ENCODE data around the gene CLMN. TPM values are rescaled to one million over a fixed set of nuclear protein-coding genes. Genes with fewer than 3 reads are reported as not detected.

CLMN gene
- total RNA-seq, 5 donors from 2014 or later (not counting 1 experiment from before 2014, with no cell fraction given): 0.68 to 2.2 (median 0.99) TPM

DNA sequence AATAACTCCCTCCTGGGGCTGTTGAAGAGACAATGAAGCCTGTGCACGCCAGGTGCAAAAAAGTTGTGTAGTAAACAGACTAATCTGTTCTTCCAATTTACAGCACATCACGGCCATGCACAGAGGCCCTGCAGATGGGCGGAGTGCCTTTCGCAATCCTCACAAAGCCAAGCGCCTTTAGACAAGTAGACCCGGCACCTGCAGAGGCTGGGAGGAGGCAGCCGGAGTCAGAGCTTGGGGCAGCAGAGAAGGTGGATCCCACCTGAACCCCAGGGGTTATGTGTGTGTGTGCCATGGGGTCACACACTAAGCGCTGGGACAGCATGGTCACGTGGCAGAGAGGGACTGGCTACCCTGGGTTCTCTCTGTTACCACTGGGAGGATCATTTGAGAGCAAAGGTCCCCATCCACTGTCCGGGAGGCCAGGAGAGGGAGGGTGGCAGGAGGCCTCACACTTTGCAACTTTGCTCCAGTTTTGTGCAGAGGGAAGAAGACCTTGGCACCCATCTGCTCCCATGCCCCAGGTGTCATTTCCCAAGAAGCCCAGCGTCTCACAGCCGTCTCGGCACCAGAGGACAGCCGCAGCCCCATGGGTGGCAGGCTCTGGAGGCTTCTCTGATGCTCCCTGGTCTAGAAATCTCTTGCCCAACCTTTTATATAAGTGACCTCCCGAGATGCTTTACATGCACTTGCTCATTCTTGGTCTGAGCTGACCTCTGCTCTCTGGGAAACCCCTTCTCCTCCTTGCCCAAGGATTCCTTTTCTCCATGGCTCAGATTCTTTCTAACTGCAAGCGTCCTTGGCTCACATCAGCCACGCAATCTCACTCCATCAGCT is 82.4 kb downstream of the CLMN start:
- Histone ChIP-seq H3K27ac (ENCODE audit: low read length) (no peak overlapping the region), H3K9me3 (no peaks in the 10 kb centered on the region), H3K36me3 (ENCODE audit: control insufficient read depth in 2 of 2, extremely low read depth in 1 of 2, insufficient read depth in 1 of 2, low read length in 1 of 2) (no peaks in the 10 kb centered on the region), H3K4me3 (ENCODE audit: control insufficient read depth in 1 of 2, extremely low read depth in 1 of 2, low read length in 1 of 2) (no peak overlapping the region), H3K27me3 (replicated peaks in 1 of 2; ENCODE audit: control insufficient read depth in 2 of 2, extremely low read depth in 1 of 2, insufficient read depth in 2 of 2, low read length in 1 of 2) (peaks cover 0 to 15% of the 10 kb centered on the region in 2 experiments), H3K4me1 (ENCODE audit: control insufficient read depth in 1 of 2, extremely low read depth in 1 of 2, insufficient read depth in 2 of 2, low read length in 2 of 2) (no peaks in the 10 kb centered on the region)
- DNase-seq (no peak), ATAC-seq (replicated peaks in 1 of 4) (no peak)
- H3K36me3 Mint-ChIP-seq: no peaks in the 10 kb centered on the region
- H3K4me3 Mint-ChIP-seq: no peak overlapping the region
- no peak overlapping the region for H3K27ac Mint-ChIP-seq
- H3K27me3 Mint-ChIP-seq: no peaks in the 10 kb centered on the region
- no peaks in the 10 kb centered on the region for H3K4me1 Mint-ChIP-seq
- 81% methylated on average over 13 of the region's 17 CpGs for WGBS (ENCODE audit: insufficient coverage)
- POLR2A ChIA-PET: no interaction called here
- CTCF ChIA-PET: no interaction called here
- H3K9me3 Mint-ChIP-seq: peaks cover 2 to 5% (median 4%) of the 10 kb centered on the region in 3 donors

DNA sequence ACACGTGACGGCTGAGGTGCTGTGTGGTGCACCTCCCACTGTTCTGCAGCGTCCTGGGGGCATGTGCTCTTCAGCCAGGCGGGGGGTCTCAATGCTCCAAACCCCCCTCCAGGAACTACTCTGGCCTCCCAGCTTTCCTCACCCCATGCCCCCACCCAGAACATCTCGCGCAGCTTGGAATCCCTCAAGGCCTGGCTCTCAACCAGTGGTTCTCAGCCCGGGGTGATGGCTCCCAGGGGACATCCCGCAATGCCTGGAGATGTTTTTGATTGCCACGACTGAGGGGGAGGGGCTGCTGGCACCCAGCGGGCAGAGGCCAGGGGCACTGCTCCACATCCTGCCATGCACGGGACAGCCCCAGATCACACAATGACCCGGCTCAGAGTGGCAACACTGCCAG is 83.5 kb downstream of the CLMN start:
- no peak overlapping the region for H3K4me3 Mint-ChIP-seq
- H3K27ac Mint-ChIP-seq: no peak overlapping the region
- Histone ChIP-seq H3K27me3 (replicated peaks in 1 of 2; ENCODE audit: control insufficient read depth in 2 of 2, extremely low read depth in 1 of 2, insufficient read depth in 2 of 2, low read length in 1 of 2) (peaks cover 0 to 15% of the 10 kb centered on the region in 2 experiments), H3K27ac (ENCODE audit: low read length) (no peak overlapping the region), H3K4me3 (ENCODE audit: control insufficient read depth in 1 of 2, extremely low read depth in 1 of 2, low read length in 1 of 2) (no peak overlapping the region), H3K36me3 (ENCODE audit: control insufficient read depth in 2 of 2, extremely low read depth in 1 of 2, insufficient read depth in 1 of 2, low read length in 1 of 2) (no peaks in the 10 kb centered on the region), H3K4me1 (ENCODE audit: control insufficient read depth in 1 of 2, extremely low read depth in 1 of 2, insufficient read depth in 2 of 2, low read length in 2 of 2) (no peaks in the 10 kb centered on the region), H3K9me3 (no peaks in the 10 kb centered on the region)
- no peak for ATAC-seq (replicated peaks in 1 of 4)
- H3K4me1 Mint-ChIP-seq: no peaks in the 10 kb centered on the region
- H3K9me3 Mint-ChIP-seq: peaks cover 2 to 5% (median 4%) of the 10 kb centered on the region in 3 donors
- no peaks in the 10 kb centered on the region for H3K27me3 Mint-ChIP-seq
- WGBS (ENCODE audit: insufficient coverage): 69% methylated on average over 7 of the region's 12 CpGs
- ChIA-PET CTCF (no interaction called here), POLR2A (no interaction called here)
- no peaks in the 10 kb centered on the region for H3K36me3 Mint-ChIP-seq
- no peak for DNase-seq

DNA sequence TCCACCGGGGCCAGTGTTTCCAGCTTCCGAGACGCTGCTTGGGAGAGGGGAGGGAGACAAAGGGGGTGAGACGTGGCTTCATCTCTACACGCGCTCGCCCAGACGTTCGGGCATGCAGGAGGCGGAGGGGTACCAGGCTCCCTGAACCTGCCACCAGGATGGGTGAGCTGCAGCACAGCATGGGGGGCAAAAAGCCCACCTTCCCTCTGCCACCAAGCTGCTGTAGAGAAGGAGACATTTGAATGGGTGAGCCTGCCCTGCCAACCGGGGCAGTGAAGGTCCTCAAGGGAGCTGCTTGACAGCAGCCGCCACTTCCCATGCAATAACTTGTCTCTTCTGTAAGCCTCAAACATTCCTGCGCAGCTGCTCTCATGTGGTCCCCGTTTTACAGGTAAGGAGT is 83.9 kb downstream of the CLMN start:
- no peaks in the 10 kb centered on the region for H3K27me3 Mint-ChIP-seq
- peaks cover 0 to 17% of the 10 kb centered on the region in 2 experiments for H3K27me3 ChIP-seq (replicated peaks in 1 of 2; ENCODE audit: control insufficient read depth in 2 of 2, extremely low read depth in 1 of 2, insufficient read depth in 2 of 2, low read length in 1 of 2)

DNA sequence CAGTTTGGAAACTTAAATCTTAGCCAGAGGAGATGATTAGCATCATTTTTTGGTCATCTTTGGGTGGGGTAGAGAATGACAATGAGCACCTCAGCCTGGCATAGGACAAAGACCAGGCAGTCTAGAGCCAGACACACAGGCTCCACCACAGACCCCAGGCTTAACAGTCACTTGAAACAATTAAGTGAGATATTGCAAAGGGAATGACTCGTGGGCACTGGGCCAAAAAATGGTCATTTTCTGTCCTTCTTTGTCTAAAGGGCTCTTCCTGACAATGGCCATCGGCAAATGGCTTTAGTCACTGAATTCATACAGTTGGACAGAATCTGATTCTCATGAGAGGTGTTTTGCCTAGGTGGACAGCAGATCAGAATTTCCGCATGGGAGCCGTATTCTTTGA is 84.4 kb downstream of the CLMN start:
- peaks cover 0 to 21% of the 10 kb centered on the region in 2 experiments for H3K27me3 ChIP-seq (replicated peaks in 1 of 2; ENCODE audit: control insufficient read depth in 2 of 2, extremely low read depth in 1 of 2, insufficient read depth in 2 of 2, low read length in 1 of 2)
- ATAC-seq (replicated peaks in 1 of 4) (no peak), DNase-seq (no peak)
- no peaks in the 10 kb centered on the region for H3K36me3 ChIP-seq (ENCODE audit: control insufficient read depth in 2 of 2, extremely low read depth in 1 of 2, insufficient read depth in 1 of 2, low read length in 1 of 2)
- H3K27ac Mint-ChIP-seq: no peak overlapping the region
- no peaks in the 10 kb centered on the region for H3K36me3 Mint-ChIP-seq
- H3K4me1 Mint-ChIP-seq: no peaks in the 10 kb centered on the region
- WGBS (ENCODE audit: insufficient coverage): 84% methylated on average over 4 of the region's 4 CpGs
- CTCF ChIA-PET: no interaction called here
- H3K4me3 ChIP-seq (ENCODE audit: control insufficient read depth in 1 of 2, extremely low read depth in 1 of 2, low read length in 1 of 2): no peak overlapping the region
- no peak overlapping the region for H3K27ac ChIP-seq (ENCODE audit: low read length)
- no peaks in the 10 kb centered on the region for H3K4me1 ChIP-seq (ENCODE audit: control insufficient read depth in 1 of 2, extremely low read depth in 1 of 2, insufficient read depth in 2 of 2, low read length in 2 of 2)
- no peaks in the 10 kb centered on the region for H3K27me3 Mint-ChIP-seq
- POLR2A ChIA-PET: no interaction called here
- no peaks in the 10 kb centered on the region for H3K9me3 ChIP-seq
- no peak overlapping the region for H3K4me3 Mint-ChIP-seq
- H3K9me3 Mint-ChIP-seq: peaks cover 2 to 5% (median 4%) of the 10 kb centered on the region in 3 donors

More for the DNA sequence above, 83.9 kb downstream of the CLMN start:
- no peaks in the 10 kb centered on the region for H3K4me1 ChIP-seq (ENCODE audit: control insufficient read depth in 1 of 2, extremely low read depth in 1 of 2, insufficient read depth in 2 of 2, low read length in 2 of 2)
- H3K4me3 ChIP-seq (ENCODE audit: control insufficient read depth in 1 of 2, extremely low read depth in 1 of 2, low read length in 1 of 2): no peak overlapping the region
- H3K27ac ChIP-seq (ENCODE audit: low read length): no peak overlapping the region
- no peak overlapping the region for H3K27ac Mint-ChIP-seq
- ATAC-seq (replicated peaks in 1 of 4): no peak
- H3K36me3 ChIP-seq (ENCODE audit: control insufficient read depth in 2 of 2, extremely low read depth in 1 of 2, insufficient read depth in 1 of 2, low read length in 1 of 2): no peaks in the 10 kb centered on the region
- ChIA-PET CTCF (no interaction called here), POLR2A (no interaction called here)
- no peak for DNase-seq
- no peaks in the 10 kb centered on the region for H3K36me3 Mint-ChIP-seq
- peaks cover 2 to 5% (median 4%) of the 10 kb centered on the region in 3 donors for H3K9me3 Mint-ChIP-seq
- H3K4me1 Mint-ChIP-seq: no peaks in the 10 kb centered on the region
- 88% methylated on average over 7 of the region's 14 CpGs for WGBS (ENCODE audit: insufficient coverage)
- no peak overlapping the region for H3K4me3 Mint-ChIP-seq
- no peaks in the 10 kb centered on the region for H3K9me3 ChIP-seq

DNA sequence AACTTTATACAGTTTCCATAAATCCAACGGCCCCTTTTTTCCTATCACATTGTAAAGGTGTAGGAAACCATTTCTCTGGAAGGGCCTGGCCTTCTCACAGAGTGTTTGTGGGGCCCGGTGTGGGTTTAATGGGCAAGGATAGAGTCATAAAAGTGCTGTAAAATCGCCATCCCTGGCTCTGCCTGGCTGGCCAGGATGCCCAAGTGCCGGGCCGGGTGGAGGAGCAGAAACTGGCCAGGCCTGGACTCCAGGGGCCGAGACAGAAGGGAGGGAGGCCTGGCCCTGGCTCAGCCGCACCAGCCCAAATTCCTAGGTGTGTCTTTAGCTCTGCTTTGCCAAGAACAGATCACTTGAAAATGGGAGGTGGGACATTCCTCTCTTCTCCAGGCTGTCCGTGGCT is 85.3 kb downstream of the CLMN start:
- H3K27ac Mint-ChIP-seq: no peak overlapping the region
- no peaks in the 10 kb centered on the region for H3K9me3 ChIP-seq
- H3K27me3 ChIP-seq (replicated peaks in 1 of 2; ENCODE audit: control insufficient read depth in 2 of 2, extremely low read depth in 1 of 2, insufficient read depth in 2 of 2, low read length in 1 of 2): peaks cover 0 to 19% of the 10 kb centered on the region in 2 experiments
- H3K4me3 ChIP-seq (ENCODE audit: control insufficient read depth in 1 of 2, extremely low read depth in 1 of 2, low read length in 1 of 2): no peak overlapping the region
- no peaks in the 10 kb centered on the region for H3K27me3 Mint-ChIP-seq
- H3K9me3 Mint-ChIP-seq: peaks cover 0 to 5% (median 4%) of the 10 kb centered on the region in 3 donors
- H3K27ac ChIP-seq (ENCODE audit: low read length): no peak overlapping the region
- no peak for DNase-seq
- no peak overlapping the region for H3K4me3 Mint-ChIP-seq
- H3K36me3 ChIP-seq (ENCODE audit: control insufficient read depth in 2 of 2, extremely low read depth in 1 of 2, insufficient read depth in 1 of 2, low read length in 1 of 2): no peaks in the 10 kb centered on the region
- no peak for ATAC-seq (replicated peaks in 1 of 4)
- POLR2A ChIA-PET: no interaction called here
- CTCF ChIA-PET: no interaction called here
- 77% methylated on average over 5 of the region's 8 CpGs for WGBS (ENCODE audit: insufficient coverage)
- H3K4me1 ChIP-seq (ENCODE audit: control insufficient read depth in 1 of 2, extremely low read depth in 1 of 2, insufficient read depth in 2 of 2, low read length in 2 of 2): no peaks in the 10 kb centered on the region
- no peaks in the 10 kb centered on the region for H3K36me3 Mint-ChIP-seq
- H3K4me1 Mint-ChIP-seq: no peaks in the 10 kb centered on the region

DNA sequence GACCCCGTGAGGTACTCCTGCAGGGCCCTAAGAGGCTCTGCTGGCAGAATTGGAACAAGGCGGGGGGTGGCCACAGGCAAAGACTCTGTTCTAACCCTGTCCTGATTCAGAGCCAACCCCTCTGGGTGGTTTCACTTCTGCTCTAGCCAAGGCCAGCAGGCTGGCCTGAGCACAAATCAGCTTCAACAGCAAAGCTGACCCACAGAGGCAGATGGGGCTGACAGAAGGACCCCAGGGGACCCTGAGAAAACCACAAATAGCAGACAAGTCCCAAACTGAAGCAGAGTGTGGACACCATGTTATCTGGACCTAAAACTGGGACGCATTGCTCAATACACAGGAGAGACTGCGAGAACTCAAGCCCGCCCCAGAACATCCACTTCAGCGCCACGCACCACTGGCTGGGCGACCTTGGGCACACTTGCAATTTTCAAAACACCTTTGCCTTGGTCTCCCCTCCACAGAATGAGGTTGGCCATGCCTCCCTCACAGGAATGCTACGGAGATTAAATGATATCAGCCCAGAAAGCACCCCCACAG is 85.9 kb downstream of the CLMN start:
- Histone ChIP-seq H3K36me3 (ENCODE audit: control insufficient read depth in 2 of 2, extremely low read depth in 1 of 2, insufficient read depth in 1 of 2, low read length in 1 of 2) (no peaks in the 10 kb centered on the region), H3K9me3 (no peaks in the 10 kb centered on the region), H3K4me1 (ENCODE audit: control insufficient read depth in 1 of 2, extremely low read depth in 1 of 2, insufficient read depth in 2 of 2, low read length in 2 of 2) (no peaks in the 10 kb centered on the region), H3K27me3 (replicated peaks in 1 of 2; ENCODE audit: control insufficient read depth in 2 of 2, extremely low read depth in 1 of 2, insufficient read depth in 2 of 2, low read length in 1 of 2) (peaks cover 0 to 19% of the 10 kb centered on the region in 2 experiments), H3K27ac (ENCODE audit: low read length) (no peak overlapping the region), H3K4me3 (ENCODE audit: control insufficient read depth in 1 of 2, extremely low read depth in 1 of 2, low read length in 1 of 2) (no peak overlapping the region)
- CTCF ChIA-PET: no interaction called here
- H3K9me3 Mint-ChIP-seq: peaks cover 0 to 1% (median 0%) of the 10 kb centered on the region in 3 donors
- ATAC-seq (replicated peaks in 1 of 4) (no peak), DNase-seq (no peak)
- POLR2A ChIA-PET: no interaction called here
- H3K27me3 Mint-ChIP-seq: no peaks in the 10 kb centered on the region
- no peaks in the 10 kb centered on the region for H3K4me1 Mint-ChIP-seq
- 85% methylated on average over 9 of the region's 9 CpGs for WGBS (ENCODE audit: insufficient coverage)
- no peaks in the 10 kb centered on the region for H3K36me3 Mint-ChIP-seq
- H3K4me3 Mint-ChIP-seq: no peak overlapping the region
- no peak overlapping the region for H3K27ac Mint-ChIP-seq

All from T-cell (primary cell).